GM18861 (cell line): ENCODE results near the gene SHISA5.
"Not testable (repeated sequence)": the region's sequence is repeated elsewhere in the genome, so short reads cannot be mapped to it uniquely, and the experiment has no call there.

Source experiments
- ATAC-seq: cut with Tn5 transposase; IDR thresholded peaks from one replicate; pipeline ENCODE4 v1.9.1; 2021; ENCODE audit not compliant: unreplicated experiment

SHISA5 gene

DNA sequence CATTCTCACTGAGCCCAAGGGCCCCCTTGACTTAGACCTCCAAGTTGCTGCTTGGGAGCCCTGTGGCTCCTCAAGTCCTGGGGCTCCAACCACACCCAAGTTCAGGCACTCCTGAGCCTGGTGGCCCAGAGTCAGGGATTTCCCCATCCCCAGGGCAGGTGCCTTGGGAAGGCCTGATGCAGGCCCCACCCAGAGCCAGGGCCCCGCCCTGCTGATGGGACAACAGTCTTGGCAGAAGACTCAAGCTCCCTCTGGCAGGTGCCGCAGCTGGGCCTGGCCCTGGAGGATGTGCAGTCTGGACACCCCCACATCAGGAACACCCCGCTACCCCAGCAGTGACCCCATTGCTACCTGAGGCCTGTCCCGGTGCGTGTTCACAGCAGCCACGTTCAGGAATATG is 17.7 kb upstream of the SHISA5 start:
- ATAC-seq, result no peak

DNA sequence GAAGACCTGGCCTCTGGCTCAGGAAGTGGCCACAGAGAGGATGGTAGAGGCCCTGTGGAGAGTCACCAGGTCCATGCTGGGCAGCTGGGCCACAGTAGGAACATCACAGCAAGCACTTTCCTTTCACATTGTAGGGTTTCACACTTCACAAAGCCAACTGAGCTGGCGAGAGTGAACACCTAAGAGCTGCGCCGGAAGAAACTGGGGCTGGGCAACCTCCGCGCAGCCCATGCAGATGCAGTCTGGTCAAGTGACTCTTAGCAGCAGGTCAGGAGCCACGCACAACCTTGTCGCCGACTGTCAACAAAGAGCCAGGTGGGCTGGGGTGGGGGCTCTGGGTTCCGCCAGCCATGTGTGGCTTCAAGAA is 15.3 kb upstream of the SHISA5 start:
- ATAC-seq, result no peak

DNA sequence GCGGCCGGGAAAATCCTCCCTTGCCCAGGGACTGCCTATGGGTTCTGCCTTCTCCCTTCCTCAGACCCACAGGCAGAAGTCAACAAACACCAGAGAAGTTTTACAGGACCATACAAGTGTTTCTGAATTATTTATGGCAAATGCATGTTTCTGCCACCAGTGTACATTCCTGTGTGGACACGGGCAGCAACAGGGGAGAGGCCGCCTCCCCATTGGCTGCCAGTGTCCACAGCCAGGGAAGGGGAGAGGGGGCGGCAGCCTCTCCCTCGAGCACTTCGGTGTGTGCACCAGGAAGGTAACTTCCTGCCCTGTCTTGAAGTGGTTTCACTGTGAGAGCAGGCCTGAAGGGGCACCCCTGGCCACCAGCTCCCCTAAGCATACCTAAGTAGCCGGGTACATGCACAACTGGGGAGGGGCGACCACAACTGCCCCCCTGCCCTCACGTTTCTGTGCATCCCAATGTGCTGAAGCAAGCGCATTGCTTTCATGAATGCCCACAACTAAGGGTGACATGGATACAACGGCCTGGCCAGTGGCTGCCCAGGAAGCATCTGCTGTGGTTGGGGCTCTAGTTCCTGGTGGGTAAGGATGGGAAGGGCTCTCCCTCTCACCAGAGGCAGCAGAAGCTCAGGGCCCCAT is 14.8 kb upstream of the SHISA5 start:
- no peak for ATAC-seq

GRCh38 chr3:48518069-48518468 is 14.1 kb upstream of the SHISA5 start:
- no peak for ATAC-seq

- no peak for ATAC-seq
These were observed 12.6 kb upstream of the SHISA5 start for GRCh38 chr3:48516571-48516970.

- no peak for ATAC-seq
These were observed 10.7 kb upstream of the SHISA5 start for GRCh38 chr3:48514431-48515227.

DNA sequence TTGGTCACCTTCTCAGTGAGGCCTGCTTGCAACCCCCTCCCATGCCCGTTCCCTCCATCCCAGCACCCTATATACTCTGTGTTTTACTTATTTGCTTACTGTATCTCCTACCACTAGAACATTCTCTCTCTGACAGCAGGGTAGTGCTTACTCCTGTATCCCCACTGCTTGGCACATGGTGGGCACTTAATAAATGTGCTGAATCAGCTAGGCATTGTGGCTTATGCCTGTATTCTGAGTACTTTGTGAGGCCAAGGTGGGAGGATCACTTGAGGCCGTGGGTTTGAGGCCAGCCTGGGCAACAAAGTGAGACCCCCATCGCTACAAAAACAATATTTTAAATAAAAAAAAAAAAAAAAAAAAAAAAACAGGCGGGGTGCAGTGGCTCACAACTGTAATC is 7.6 kb upstream of the SHISA5 start:
- ATAC-seq, result no peak

GRCh38 chr3:48507256-48508061 is 3.5 kb upstream of the SHISA5 start:
- ATAC-seq, result no peak

DNA sequence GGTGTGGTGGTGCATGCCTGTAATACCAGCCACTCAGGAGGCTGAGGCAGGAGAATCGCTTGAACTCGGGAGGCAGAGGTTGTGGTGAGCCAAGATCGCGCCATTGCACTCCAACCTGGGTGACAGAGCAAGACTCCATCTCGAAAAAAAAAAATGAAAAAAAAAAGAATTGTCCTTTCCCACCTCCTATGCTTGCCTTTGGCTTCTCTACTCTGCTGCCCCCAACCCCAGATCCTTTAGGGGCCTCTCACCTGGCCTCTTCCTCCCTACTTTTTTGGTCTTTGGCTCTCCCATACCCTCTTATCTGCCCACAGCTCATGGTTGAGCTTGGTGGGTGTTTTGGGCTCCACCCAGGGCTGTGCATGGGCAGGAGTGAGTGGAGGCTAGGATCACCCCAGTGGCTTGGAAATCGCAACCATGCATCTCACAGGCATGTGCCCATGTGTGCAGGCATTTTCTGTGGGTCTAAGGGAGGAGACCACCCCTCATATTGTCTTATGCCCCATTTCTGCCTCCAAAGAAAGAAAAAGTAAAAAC is 2.1 kb upstream of the SHISA5 start:
- no peak for ATAC-seq

DNA sequence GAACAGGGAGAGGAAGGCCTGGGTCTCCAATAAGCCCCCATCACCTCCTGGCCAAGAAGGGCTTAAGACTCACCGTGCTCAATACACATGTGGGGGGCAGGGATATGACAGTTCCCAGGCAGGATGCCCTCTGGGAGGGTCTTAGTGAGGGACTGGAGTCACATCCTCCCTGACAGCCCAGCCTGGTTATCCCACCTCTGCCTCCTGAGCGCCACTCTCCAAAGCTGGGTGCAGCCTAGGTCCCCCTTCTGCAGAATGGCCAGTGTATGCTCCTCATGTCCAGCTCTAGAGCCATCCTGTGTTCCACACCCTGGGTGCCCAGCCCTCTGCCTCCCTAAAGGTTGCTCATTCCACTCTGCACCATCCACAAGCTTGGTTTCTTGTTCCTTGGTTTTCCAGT is 1.2 kb upstream of the SHISA5 start:
- ATAC-seq, result no peak

DNA sequence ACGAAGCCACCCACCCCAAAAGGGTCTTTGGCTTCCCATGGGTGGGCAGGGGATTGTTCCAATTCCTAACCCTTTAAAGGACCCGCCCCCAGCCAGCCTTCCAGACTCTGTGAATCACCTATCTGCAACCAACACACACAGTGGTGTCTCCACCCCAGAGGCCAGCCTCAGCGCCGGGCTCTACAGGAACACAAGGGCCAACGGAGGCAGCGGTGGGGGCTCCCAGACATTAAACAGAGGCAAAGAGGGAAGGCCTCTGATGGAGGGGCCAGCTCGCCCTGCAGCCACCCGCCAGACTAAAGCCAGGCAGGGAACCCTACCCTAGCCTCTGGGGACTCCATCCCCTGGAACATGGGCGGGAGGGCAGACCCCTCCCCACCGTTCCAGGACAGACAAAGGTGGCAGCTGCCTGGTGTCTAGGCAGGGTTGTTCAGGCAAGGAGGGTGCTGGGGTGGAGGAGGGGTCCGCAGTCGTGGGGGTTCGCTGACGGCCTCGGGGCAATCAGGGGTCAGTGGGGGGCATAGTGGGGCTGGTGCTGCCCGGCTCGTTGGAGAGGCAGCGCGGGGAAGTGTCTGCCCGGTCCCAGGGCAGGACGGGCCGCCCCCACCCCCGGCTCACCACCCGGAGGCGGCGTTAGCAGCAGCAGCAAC is 448 bp downstream of the SHISA5 start:
- no peak for ATAC-seq

- ATAC-seq, result no peak
These were observed 1.2 kb downstream of the SHISA5 start for GRCh38 chr3:48502728-48503168.

DNA sequence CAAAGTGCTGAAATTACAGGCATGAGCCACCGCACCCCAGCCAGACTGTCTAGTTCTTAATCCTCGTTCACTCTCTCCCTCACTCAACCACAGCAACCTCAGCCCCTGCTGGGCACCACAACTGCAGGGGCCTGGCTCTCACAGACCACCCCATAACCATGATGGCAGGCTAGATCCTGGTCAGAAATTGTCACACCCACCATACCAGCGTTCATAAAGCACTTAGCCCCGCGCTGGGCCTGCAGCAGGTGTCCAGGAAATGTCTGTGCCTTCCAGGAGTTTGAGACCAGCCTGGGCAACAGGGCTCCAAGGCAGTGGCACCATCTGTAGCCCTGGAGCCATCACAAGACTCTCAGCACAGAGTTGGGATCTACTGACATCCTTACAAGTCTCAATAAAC is 1.9 kb downstream of the SHISA5 start:
- ATAC-seq, result no peak

GRCh38 chr3:48501196-48501595 is 2.8 kb downstream of the SHISA5 start:
- no peak for ATAC-seq

- ATAC-seq, result no peak
These were observed 3.3 kb downstream of the SHISA5 start for GRCh38 chr3:48500656-48501055.

- no peak for ATAC-seq
These were observed 10.8 kb downstream of the SHISA5 start for GRCh38 chr3:48493203-48493501.

DNA sequence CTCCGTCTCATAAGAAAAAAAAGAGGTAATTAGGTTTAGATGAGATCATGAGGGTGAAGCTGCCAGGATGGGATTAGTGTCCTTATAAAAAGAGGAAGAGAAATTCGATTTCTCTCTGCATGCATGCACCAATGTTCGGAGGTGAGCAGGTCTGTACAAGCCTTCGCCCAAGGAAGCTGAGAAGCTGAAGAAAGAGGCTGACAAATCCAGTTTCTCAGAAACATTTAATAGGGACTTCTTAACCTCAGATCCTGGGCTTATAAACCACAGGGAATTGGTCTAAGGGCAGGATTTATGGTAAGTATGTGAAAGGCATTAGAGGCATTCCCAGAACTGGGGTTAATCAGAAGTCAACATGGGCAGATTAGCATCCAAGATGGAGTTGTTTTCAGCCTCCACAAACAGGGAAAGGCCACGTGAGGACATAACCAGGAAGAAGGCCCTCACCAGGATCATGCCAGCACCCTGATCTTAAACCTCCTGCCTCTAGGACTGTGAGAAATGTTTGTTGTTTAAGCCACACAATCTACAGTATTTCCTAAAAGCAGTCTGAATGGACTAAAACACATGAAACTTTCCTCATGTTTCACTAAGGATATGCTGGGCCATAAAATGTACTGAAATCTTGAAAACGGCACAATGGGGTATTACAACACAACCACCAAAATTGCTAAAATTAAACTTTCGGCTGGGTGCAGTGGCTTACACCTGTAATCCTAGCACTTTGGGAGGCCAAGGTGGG is 11.3 kb downstream of the SHISA5 start:
- no peak for ATAC-seq

- no peak for ATAC-seq
These were observed 17.0 kb downstream of the SHISA5 start for GRCh38 chr3:48486952-48487351.

DNA sequence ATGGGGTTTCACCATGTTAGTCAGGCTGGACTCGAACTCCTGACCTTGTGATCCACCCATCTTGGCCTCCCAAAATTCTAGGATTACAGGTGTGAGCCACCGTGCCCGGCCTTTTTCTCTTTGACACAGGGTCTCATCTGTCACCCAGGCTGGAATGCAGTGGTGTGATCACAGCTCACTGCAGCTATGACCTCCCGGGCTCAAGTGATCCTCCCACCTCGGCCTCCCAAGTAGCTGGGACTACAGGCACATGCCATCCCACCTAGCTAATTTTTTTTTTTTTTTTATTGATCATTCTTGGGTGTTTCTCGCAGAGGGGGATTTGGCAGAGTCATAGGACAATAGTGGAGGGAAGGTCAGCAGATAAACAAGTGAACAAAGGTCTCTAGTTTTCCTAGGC is 21.2 kb downstream of the SHISA5 start:
- not testable (repeated sequence) for ATAC-seq

GRCh38 chr3:48480891-48481290 is 23.1 kb downstream of the SHISA5 start:
- ATAC-seq, result not testable (repeated sequence)
